Fibroblast of peridontal ligament (primary cell): ENCODE results near the gene MCMBP.

Experiments
- DNase-seq: peaks from one replicate; pipeline ENCODE4 v3.0.0-alpha.2; 2010; ENCODE audit errors: extremely low read depth

MCMBP gene

GRCh38 chr10:119784340-119785067, 88.1 kb downstream of the MCMBP start:
- peak; percentile 36 for DNase-seq

- no peak for DNase-seq
Observed at GRCh38 chr10:119783665-119784027, 89.0 kb downstream of the MCMBP start.

- DNase-seq = peak; percentile 36
Observed at GRCh38 chr10:119782981-119783664, 89.5 kb downstream of the MCMBP start.

GRCh38 chr10:119781498-119781897, 91.1 kb downstream of the MCMBP start:
- no peak for DNase-seq

- no peak for DNase-seq
Observed at GRCh38 chr10:119780879-119781480, 91.7 kb downstream of the MCMBP start.
